Choroid plexus epithelial cell (primary cell): ENCODE measurements around the gene GATA2.
A peak's percentile ranks its signal among the peaks of the same experiment; 100 is the strongest.

ENCODE experiments used
- DNase-seq: peaks from one replicate; pipeline ENCODE4 v3.0.0-alpha.2; 2010; ENCODE audit warnings: low read depth
- H3K4me3 ChIP-seq: 2 replicates; pipeline ENCODE4 v1.5.1; 2011; ENCODE audit warnings: low read depth, mild to moderate bottlenecking, control low read depth, low read length, moderate library complexity
- TF ChIP-seq, protein P1 (sequence below): conservative IDR thresholded peaks from 2 replicates; pipeline ENCODE4 v1.5.1; 2011; ENCODE audit warnings: low read depth, mild to moderate bottlenecking, control low read depth, inconsistent platforms, low read length, moderate library complexity

The GATA2 gene

DNA sequence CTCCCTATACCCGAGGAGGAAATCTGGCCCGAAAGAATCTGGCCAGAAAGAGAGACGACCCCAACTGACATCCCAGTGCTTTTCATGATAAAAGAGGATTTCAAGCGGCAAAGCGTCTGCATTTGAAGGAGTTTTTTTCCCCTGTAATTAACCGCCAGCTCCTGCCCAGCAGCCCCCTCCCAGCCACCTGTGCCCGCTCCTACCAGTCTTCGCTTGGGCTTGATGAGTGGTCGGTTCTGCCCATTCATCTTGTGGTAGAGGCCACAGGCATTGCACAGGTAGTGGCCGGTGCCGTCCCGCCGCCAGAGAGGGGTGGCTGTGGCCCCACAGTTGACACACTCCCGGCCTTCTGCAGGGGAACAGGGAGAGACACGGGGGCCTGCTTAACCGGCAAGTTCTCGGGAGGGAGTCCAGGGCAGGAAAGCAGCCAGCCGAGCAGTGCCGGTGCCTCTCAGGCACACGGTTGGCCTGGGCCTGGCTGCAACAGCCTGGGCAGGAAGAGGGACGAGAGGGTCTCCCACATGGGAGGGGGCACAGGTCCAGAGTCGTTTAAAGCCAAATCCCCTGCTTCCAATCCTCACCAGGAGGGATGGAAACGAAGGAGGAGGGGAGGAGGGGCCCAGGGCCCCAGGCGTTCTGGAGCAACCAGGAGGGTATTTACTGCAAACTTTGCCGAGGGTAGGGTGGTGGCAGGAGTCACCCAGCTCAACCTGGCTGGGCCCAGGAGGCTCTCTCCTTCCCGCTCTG lies 9.2 kb downstream of the GATA2 start:
- H3K4me3 ChIP-seq: no peak overlapping the region
- TF ChIP-seq, protein P1, sequence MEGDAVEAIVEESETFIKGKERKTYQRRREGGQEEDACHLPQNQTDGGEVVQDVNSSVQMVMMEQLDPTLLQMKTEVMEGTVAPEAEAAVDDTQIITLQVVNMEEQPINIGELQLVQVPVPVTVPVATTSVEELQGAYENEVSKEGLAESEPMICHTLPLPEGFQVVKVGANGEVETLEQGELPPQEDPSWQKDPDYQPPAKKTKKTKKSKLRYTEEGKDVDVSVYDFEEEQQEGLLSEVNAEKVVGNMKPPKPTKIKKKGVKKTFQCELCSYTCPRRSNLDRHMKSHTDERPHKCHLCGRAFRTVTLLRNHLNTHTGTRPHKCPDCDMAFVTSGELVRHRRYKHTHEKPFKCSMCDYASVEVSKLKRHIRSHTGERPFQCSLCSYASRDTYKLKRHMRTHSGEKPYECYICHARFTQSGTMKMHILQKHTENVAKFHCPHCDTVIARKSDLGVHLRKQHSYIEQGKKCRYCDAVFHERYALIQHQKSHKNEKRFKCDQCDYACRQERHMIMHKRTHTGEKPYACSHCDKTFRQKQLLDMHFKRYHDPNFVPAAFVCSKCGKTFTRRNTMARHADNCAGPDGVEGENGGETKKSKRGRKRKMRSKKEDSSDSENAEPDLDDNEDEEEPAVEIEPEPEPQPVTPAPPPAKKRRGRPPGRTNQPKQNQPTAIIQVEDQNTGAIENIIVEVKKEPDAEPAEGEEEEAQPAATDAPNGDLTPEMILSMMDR: no peak
- DNase-seq: no peak

DNA sequence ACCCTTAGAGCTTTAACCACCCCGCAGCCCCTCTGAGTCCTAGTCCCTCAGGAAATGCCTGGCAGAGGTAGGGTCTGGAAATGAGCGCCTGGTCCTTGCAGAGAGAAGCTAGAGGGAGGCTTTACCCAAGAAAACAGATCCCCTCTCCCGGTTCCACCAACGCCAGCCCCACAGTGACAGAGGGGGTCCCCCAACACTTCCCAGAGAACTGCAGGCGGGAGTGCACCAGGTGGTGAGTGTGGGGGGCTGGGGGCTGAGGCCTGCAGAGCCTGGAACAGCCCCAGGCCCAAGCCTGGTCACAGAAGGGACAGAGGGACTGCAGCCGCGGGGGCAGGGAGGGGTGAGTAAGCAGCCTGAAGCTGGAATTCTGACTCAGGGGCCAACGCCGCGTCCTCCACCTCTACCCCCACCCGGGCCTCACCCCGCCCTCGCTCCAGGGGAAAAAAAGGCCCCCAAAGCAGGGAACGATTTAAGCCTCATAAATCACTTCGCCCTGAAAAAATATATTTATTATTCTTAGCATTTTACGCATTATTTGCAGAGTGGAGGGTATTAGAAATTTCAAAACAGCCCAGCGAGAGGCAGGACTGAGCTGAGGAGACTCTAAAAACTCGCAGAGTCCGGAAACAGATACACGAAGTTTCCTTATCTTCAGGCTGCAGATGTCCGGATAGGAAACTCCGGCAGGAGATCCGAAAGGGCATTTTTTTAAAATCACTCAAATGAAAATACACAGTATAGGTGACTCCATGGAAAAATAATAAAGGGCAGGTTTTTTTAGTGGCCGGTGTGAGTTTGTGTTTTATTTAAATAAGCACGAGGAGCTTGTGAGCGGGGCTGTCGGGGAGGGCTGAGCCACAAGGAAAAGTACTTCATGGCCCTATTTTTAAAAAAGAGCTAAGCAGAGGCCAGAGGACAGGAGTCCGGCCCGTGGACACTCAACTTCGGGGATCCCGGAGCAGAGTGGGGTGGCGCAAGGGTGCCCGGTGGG lies 10.0 kb downstream of the GATA2 start:
- DNase-seq: peak; percentile 67
- H3K4me3 ChIP-seq: no peak overlapping the region
- TF ChIP-seq, protein P1: peak; percentile 49

DNA sequence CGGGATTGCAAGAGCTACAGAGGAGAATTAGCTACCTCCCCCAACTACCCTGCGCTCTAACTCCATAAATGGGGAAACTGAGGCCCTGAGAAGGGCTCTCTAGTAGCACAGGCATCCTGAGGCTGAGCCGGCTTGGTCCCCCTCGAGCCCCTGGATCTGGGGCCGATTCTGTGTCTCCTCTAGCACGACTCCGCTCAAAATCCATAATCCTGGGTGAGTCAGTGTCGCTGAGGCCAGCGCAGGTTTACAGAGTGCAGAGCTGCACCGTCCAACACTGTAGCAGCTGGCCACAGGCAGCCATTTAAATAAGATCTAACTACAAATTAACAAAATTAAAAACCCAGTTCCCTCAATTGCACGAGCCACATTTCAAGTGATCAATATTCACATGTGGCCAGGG lies 10.8 kb downstream of the GATA2 start:
- no peak for DNase-seq
- TF ChIP-seq, protein P1: no peak

DNA sequence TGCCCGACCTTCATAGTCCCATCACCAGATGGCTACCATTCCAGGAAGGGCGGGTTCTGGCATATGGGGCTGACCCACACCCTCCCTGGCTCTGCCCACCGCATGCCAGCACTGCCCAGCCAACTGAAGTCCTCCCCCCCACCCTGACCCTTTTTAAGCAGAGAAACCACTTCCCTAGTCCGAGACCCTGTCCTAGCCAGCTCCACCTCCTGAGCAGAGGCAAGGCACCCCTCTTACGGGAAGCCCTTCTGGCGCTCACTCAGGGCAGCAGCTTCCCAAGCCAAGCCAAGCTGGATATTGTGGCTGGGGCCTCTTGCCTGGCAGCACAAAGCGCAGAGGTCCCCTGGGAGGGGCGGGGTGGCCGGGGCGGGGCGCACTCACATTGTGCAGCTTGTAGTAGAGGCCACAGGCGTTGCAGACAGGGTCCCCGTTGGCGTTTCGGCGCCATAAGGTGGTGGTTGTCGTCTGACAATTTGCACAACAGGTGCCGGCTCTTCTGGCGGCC lies 11.5 kb downstream of the GATA2 start:
- no peak for DNase-seq
- TF ChIP-seq, protein P1: no peak
- no peak overlapping the region for H3K4me3 ChIP-seq

More for the DNA sequence above, 10.8 kb downstream of the GATA2 start:
- no peak overlapping the region for H3K4me3 ChIP-seq

DNA sequence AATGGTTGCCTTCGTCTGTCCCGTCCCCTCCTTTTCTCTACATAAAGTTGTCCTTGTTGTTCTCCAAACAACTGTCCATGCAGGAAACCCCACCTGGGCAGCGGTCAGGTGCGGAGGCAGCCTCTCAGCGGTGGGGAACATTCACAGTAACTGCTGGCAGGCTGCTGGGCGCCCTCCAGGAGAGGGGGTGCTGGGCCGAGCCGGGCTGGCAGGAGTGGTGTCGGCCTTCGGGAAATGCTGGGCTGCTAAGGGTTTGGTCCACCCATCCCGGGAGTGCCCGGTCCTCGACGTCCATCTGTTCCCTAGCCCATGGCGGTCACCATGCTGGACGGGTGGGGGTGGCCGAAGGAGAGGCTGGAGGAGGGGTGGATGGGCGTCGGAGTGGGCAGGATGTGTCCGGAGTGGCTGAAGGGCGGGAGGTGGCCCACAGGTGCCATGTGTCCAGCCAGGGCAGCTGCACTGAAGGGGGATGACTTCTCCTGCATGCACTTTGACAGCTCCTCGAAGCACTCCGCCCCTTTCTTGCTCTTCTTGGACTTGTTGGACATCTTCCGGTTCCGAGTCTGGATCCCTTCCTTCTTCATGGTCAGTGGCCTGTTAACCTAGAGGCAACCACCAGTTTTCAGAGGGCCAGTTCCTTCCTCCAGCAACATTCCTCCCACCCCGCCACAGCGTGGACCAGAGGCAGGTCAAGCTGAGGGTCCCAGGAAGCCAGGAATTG lies 12.1 kb downstream of the GATA2 start:
- no peak overlapping the region for H3K4me3 ChIP-seq
- no peak for DNase-seq
- TF ChIP-seq, protein P1: no peak

DNA sequence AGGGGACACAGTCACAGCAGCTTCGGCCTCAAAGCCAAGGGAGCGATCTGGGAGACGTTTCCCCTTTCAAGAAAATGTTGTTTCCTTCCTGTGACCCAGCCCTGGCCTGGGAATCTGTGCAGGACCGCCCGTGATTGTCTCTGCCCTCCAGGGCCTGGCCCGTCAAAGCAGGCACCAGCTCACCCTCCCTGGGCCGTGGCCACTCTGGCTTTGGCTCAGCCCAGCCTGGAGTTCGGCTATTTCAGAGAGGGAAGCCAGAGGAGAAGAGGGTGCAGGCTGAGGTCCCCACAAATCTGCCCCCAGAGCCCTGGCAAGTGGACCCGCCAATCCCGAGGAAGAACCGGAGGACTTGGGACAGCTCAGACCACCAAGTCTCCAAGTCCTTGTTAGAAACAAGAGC lies 12.7 kb downstream of the GATA2 start:
- no peak overlapping the region for H3K4me3 ChIP-seq
- DNase-seq: no peak
- TF ChIP-seq, protein P1: no peak
